Kidney capillary endothelial cell (primary cell): Measurements from ENCODE around the gene LSM3.
A peak's percentile ranks its signal among the peaks of the same experiment; 100 is the strongest.

Source experiments
- DNase-seq: peaks from one replicate; pipeline ENCODE4 v3.0.0-alpha.2; 2018; ENCODE audit warnings: low spot score

The LSM3 gene

DNA sequence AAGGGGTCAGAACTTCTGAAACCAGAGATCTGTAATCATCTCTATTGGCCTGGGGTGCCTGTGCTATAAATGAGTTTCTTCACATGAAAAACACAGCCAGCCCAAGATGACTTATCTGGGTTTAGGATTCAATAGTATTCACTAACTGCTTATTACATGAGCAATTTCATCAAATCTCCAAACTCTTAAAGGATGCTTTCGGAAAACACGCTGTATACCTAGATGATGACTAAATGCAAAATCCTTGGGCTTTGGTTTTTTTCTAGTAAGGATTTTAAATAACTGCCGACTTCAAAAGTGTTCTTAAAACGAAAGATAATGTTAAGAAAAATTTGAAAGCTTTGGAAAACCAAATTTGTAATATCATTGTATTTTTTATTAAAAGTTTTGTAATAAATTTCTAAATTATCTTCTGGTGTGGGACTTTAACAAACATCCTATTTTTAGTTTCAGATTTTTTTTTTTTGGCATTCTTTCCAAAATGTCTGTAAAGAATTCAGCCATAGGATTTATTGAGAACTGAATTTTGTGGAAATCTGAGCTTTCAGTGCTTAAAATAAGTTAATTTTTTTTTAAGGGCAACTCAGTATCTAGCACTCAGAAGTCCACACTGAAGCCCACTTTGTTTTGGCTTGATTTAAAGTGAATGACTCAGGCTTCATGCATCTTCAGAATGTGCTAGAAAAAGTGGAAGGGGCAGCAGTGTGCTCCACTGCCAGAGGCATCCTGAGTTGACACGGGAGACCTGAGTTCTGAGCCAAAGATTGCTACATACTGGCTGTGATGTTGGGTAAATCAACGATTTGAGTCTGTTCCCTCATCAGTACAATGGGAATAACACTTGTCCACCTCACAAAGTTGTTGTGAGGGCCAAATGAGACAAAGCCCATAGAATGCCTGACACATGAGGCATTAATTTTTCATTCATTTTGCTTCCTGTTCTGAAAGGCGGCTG, 35.1 kb upstream of the LSM3 start:
- peak; percentile 85 for DNase-seq

DNA sequence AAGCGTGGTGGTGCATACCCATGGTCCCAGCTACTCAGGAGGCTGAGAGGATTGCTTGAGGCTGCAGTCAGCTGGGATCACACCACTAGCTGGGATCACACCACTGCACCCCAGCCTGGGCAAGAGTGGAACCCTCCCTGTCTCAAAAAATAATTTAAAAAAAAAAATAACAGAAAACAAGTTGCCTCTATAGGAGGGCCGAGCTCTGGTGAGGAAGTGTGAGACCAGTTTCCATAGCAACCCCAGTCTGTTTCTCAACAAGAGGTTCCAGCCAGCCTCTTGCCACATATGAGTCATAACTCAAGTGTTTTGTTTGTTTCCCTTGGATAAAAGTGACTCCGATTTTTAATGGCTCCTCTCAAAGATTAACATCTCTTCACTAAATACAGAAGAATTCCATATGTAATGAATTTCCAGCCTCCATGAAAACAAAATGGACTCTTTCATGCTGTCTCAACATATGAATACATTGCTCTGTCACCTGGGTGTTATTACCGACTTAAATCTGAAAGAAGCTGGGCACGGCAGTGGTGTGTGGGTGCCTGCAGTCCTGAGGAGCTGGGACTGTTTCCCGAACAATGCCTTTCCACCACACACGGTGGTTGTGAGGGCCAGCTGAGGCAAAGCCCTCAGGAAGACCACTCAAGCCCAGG, 34.1 kb upstream of the LSM3 start:
- DNase-seq: peak; percentile 99

DNA sequence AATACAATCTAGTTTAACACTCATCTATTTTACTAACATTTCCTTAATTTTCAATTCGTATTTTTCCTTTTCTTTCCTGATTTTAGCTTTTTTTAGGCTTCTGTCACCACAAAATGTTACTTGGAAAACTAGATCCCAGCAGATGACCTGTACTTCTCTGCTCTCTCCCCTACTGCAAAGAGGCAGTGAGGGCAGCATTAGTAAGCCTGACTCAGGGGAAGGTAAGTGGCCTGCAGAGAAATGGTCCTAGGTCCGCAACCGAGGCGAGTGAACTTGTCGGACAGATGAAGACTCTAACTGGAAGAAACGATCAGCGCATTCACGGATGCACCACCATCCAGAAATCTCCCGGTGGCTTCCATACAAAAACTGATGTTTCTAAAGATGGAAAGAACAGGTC, 33.4 kb upstream of the LSM3 start:
- no peak for DNase-seq

- no peak for DNase-seq
Measured at GRCh38 chr3:14145670-14146380, 32.8 kb upstream of the LSM3 start.

DNA sequence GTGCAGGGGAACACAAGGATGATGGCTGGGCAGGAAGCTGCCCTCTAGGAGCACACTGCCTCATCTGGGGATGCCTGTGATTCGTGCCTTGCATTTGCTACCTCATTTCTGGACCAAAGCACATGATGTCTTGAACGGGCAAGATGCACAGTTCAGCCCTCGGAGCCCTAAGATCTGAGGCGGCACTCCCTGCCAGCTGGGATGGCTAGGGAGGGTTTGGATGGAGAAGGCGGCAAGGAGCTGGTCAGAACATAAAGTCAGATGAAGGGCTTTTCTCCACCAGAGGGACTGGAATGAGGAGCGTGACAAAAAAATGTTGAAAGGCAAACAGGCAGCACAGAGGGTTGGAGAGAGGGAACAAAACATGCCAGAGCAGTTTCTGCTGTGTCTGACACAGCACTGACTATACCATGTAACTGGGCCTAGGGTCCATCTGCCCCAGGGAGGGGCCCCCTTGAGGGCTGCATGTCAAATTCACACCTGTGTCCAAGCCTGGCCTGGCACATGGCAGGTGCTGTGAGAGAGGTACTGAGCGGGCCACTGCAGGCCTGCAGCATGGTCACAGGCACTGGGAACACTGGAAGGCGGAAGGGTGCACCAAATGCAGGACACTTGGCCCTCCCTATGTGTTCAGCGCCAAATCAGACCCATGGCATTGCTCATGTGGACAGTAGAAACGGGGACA, 32.1 kb upstream of the LSM3 start:
- DNase-seq: no peak

GRCh38 chr3:14147066-14147435, 31.6 kb upstream of the LSM3 start:
- DNase-seq: no peak

DNA sequence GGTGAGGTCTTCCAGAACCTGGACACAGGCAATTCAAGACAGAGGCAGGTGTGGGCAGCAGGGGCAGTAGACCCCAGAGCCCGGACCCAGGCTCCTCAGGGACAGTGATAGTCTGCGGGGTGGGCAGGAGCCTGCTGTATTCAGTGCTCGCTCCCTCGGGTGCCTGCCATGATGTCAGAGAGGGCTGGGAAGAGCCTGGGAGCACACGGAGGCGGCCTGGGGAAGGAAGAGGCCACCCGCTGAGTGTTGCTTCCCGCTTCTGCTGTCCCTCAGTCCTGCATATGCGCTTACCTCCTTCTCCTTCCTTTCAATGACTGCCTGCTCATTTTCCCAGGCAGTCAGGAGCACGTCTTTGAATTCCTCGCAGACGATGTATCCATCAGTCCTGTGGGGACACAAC, 31.0 kb upstream of the LSM3 start:
- no peak for DNase-seq

DNA sequence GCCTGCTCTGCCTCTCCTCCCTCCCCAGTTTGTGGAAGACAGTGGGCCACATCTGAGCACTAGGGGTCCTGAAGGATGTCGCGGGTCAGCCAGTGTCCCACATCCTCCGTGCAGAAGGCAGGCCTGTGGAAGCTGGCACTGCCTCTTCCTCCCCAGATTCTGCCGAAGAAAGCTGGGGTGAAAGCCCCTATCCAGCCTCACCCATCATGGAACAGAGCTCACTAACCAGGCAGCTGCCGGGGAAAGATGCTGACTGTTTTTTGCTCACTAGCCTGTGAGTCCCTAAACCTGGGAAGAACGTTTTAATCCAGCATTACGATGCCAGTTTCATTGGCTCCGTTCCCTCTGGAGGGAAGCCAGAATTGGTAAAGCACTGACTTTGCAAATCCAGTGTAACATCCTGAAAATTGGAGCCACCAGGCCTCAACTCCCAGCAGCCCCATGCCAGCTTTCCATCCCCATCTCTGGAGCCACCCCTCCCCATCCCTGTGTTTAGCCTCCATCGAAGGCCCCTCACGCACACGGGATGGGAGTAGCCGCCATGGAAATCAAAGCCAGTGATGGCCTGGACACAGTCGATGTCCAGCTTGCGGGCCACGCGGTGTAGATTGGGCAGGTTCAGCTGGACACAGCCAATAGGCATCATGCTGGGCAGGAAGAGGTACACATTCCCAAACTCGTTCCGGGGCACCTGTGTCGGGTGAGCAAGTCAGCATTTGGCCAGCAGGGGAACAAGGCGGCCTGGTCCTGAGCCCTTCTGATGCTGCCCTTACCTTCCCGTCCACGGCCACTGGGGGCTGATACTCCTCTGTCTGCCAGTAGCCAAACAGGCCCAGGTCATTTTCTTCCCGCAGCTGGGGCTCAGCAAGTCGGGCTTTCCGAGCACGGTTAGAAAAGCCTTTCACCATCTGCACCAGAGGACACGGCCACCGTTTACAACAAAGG, 30.3 kb upstream of the LSM3 start:
- DNase-seq: no peak

DNA sequence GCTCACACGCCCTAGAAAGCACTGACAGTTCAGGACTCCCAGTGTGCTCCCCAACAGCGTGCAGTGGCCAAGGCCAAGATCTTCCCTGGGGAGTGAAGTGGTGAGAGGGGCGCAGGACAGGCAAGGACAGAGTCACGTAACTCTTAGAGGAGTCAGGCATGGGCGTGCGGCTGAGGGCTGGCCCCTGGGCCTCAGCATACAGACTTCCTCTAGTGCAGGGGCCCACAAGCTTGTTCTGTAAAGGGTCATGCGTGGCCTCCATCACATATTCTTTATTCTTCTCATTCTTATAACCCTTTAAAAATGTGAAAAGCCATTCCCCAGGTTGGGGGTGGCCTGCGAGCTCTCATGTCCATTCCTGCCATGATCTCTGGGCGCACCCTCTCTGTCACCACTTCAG, 28.5 kb upstream of the LSM3 start:
- no peak for DNase-seq

DNA sequence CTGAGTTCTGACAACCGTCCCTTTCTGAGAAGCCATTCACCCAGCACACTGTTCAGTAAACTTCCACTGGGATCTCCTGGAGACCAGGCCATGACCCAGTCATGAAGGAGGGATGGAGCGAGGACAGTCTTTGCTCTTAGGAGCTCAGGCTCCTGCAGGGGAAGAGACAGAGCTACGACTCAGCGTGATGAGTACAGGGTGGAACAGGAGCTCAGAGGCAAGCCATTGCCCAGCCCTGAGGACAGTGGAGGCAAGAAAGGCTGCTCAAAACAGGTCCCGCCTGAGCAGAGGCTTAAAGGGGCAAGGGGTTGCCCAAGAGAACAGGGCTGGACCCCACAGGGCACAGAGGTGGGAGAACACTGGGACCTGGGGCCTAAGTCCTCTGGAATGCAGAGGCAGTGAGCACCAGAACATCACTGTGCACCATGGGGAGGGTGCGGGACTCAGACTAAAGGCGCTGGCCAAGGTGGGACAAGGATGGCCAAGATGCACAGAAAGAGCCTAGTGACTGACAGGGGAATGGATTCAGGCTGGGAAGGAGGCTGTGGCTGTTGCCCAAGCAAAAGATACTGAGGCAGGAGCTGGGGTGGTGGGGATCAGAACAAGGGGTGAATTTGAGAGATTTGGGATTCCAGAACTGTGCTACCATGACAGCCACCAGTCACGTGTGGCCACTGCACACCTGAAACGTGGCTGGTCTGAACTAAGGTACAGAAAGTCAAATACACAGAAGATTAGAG, 28.0 kb upstream of the LSM3 start:
- DNase-seq: no peak

DNA sequence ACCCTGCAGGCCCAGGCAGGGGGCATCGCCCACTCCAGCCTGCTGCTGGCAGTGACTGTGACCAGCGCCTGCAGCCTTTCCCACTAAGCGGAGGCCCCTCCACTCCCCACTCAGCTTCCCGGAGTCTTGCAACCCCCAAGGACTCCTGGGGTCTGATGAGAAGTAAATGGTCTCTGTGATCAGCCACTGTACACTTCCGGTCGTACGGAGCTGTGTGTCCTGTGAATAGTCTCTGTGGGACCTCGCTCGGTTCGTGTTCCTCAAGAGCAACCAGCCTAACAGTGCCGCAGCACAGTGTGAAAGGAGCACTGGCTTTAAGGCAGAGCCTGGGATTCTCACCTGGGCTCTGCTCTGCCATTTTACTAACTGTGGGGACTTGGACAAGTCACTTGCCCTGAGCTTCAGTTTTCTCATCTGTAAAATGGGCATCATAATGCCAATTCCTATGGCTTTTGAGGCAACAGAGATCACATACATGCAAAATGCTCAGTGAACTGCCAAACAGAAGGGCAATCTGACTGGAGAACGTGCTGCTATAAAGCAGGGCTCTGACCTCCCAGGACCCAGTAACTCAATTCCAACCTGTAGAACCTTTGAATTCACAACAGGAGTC, 27.0 kb upstream of the LSM3 start:
- no peak for DNase-seq

GRCh38 chr3:14152233-14152962, 26.2 kb upstream of the LSM3 start:
- no peak for DNase-seq

- DNase-seq: no peak
Measured at GRCh38 chr3:14152963-14153355, 25.7 kb upstream of the LSM3 start.

GRCh38 chr3:14153663-14154062, 25.0 kb upstream of the LSM3 start:
- DNase-seq: no peak

GRCh38 chr3:14154276-14154675, 24.3 kb upstream of the LSM3 start:
- DNase-seq: no peak

DNA sequence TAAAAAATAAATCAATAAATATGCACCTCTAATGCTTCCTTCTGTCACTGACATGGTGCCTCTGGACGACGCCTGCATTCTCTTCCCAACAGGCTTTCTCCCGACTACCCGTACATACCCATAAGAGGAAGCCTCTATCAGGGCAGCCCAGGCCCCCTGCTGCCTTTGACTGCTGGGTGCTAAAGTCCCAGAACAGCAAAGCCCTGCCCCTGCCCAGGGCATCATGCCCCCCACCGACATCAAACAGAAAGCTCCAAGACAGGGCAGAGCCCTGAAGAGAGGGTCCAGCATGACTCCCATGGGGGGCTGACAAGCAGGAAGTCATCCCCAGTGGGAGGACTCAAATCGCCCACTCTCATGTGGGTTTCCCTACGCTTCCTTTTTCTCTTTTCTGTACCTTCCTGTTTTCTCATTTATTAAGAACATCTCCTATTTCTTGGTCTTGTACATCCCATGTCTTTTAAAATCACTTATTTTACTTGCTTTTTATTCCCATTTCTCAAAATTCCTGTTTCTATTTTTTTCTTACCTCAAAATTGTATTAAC, 23.6 kb upstream of the LSM3 start:
- no peak for DNase-seq

- DNase-seq: no peak
Measured at GRCh38 chr3:14156201-14156600, 22.4 kb upstream of the LSM3 start.

DNA sequence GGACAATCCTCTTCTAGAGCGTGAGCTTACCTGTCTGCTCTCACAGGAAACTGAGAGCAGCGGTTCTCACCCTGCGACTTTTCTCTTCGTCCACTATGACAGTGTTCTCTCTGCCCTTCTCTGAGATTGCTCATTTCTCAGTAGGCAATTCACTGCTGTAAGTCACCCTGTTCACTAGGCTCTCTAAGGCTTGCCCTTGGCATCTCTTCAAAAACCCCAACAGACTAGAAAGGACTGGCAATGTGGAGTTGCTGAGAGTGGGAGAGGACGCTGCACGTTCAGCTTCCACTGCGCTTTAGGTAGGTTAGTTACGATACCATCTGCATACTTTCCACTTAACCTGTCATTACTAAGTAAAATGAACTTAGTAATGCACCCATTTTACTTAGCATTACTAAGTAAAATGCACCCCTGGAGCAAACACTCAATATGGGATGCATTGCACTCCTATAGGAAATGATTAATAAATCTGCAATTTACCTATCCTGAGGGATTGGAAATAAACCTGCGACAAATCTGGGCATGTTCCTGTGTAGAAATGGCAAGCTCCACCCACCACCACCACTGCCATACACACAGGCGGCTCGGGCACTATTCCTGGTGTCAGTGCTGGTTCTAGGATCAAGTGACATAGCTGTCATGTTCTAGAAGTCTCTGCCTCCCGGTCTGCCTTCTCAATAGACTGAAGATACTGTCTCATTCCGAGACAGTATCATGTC, 21.6 kb upstream of the LSM3 start:
- no peak for DNase-seq
